GM19468 (cell line): ENCODE data around the gene JPH4.

ENCODE experiments used
- ATAC-seq: cut with Tn5 transposase; IDR thresholded peaks from one replicate; pipeline ENCODE4 v1.9.1; 2021; ENCODE audit warnings: mild to moderate bottlenecking, moderate library complexity, moderate number of reproducible peaks; ENCODE audit not compliant: unreplicated experiment; ENCODE audit errors: extremely low read depth

Gene JPH4

DNA sequence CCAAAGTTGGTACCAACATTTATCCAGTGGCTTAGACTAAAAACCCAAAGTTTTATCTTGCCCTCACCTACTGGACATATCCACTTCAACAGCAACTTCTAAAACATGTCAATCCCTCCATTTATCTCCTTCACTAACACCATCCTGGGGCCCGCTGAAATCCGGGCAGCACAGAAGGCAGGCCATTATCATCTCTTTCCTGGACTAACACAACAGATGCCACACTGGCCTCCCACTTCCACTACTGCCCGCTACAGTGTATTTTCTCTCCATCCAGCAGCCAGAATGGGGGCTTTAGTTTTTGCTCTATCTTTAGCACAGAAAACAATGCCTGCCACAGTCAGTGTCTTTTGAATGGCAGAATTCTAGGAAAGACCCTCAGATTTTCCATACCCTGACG is 42.6 kb downstream of the JPH4 start:
- no peak for ATAC-seq

- ATAC-seq: no peak
These were observed 44.7 kb downstream of the JPH4 start for GRCh38 chr14:23533652-23534435.

DNA sequence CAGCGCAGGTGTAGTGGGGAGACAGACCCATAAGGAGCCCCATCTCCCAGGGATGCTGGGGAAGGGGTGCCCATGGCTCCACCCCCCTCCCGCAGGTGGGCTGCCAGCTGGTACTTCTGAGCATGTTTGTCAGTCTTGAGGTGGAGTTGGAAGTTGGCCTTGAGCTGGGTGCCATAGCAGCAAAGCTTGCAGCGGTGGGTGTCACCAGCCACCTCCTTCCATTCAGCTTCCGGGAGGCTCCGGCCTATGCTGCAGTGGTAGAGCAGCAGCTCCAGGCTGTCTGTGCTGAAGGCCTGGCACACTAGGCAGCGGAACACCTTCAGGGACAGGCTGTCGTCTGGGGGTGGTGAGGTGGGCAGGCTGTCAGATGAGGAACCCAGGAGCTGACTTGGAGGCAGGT is 45.9 kb downstream of the JPH4 start:
- ATAC-seq: no peak

DNA sequence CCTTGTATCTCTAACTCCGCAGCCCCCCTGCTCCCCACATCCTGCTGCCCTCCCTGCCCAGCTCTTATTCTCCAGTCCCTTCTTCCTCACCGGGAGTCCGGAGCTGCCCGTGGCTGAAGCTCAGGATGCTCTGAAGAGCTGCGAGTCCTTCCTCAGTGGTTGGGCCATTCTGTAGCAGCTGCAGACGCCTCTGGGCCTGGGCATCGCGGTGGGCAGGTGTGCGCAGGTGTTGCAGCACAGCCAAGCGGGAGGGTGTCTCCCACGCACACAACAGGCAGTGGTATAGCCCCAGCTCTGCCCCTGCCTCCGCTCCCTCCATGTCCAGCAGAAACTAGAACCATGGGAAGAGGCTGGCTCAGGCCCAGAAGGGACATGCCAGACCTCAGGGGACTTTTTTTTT is 47.2 kb downstream of the JPH4 start:
- ATAC-seq: no peak

DNA sequence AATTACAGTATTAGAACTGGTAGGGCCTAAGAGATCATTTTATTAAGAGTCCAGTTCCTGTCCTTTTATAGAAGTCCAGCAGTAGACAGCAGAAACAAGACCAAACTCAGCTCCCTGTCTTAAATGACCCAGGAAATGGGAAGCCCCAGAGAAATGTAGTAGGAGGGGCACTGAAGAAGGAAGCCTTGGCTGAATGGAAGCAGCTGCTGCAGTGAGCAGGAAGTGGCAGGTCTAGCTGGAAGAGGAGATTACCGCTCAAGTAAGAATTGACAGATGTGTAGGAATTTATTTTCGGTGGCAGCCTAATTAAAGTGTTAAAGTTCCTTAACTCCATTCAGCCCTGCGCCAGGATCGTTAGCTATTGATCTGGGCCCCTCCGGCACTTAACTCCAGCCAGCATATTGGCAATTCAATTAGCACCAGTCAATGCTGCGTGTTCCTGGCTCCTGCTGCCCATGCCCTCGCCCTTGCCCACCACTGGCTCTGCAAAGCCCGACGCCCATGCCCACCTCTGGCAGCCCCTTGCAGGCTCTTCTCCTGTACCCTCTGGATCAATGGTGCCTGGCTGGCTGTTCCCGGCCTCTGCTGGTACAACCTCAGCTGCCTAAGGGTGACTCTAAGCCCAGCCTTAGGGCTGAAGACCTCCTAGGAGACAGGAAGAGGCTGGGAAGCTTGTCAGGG is 48.1 kb downstream of the JPH4 start:
- no peak for ATAC-seq

- ATAC-seq: no peak
These were observed 49.6 kb downstream of the JPH4 start for GRCh38 chr14:23529016-23529415.

DNA sequence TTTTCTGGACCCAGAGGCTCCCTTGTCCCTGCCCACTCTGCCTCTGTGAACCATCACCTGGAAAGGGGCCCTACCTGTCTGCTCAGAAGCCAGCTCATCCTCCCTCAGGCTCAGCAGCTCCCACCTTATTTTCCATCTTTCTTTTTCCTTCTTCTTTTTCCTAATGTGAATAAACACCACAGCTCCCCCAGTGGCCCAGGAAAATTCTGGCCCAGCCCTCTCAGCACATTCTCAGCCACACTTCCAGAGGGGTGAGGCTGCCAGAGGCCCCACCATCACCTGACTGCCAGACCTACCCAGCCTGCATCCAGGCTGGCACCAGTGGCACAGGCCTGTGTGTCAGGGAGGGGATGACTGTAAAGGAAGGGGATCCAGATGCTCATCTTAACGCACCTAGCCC is 50.0 kb downstream of the JPH4 start:
- ATAC-seq: no peak

DNA sequence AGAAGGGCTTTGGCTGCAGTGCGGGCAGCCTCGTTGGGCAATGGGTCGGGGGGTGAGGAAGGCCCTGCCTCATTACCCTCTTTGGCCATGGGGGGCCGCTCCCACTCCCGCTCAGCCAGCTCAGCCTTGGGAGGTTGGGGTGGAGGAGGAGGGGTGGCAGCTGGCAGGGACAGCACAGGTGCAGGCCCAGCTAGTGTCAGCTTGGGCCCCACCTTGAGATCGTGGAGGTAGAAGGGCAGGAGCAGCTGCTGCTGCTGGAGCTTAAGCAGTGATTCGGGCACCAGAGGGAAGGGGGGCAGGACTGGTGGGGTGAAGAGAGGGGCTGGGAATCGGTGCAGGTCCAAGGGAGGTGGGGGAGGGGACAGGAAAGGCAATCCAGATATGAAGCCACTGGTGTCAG is 53.0 kb downstream of the JPH4 start:
- no peak for ATAC-seq

DNA sequence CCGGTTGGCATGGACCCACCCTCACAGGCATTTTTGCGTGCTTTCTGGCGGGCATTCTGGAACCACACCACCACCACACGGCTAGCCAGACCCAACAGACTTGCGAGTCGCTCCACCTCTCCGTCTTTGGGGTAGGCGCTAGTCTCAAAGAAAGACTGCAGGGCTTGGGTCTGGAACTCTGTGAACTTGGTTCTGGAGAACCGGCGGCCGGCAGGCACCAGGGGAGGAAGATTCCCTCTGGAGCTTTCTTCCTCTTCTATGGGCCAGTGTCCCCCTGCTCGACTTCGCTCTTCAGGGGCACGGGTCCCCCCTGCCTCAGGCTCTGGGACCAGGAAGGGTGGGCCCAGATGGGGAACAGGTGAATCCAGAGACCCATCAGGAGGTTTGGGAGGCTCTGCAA is 53.6 kb downstream of the JPH4 start:
- ATAC-seq: no peak

GRCh38 chr14:23523229-23524016 is 55.2 kb downstream of the JPH4 start:
- no peak for ATAC-seq

DNA sequence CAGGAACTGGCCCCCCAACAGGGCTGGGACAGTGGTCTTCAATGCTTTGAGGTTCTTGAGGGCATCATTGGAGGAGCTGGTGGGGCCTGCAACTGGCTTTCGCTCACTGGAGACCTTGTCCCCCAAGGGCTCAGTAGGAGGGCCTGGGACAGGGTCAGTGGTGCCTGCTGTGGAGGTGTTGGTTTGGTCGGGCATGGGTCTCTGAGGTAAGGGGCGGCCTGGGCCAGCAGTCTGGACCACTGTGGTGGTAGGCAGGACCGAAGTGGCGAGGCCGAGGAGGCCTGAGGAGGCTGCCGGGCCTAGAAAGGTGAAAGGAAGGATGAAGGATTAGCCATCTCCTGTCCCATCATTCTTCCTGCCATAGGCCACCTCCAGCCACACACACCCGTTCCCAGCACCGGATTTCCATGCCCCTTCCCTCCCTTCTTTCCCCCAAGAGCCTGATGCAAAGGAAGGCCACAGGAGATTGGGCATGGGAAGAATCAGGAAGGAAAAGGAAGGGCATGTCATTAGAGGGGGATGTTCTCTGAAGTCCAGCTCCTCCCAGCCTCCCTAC is 55.9 kb downstream of the JPH4 start:
- no peak for ATAC-seq

- no peak for ATAC-seq
These were observed 56.6 kb downstream of the JPH4 start for GRCh38 chr14:23521785-23522640.

DNA sequence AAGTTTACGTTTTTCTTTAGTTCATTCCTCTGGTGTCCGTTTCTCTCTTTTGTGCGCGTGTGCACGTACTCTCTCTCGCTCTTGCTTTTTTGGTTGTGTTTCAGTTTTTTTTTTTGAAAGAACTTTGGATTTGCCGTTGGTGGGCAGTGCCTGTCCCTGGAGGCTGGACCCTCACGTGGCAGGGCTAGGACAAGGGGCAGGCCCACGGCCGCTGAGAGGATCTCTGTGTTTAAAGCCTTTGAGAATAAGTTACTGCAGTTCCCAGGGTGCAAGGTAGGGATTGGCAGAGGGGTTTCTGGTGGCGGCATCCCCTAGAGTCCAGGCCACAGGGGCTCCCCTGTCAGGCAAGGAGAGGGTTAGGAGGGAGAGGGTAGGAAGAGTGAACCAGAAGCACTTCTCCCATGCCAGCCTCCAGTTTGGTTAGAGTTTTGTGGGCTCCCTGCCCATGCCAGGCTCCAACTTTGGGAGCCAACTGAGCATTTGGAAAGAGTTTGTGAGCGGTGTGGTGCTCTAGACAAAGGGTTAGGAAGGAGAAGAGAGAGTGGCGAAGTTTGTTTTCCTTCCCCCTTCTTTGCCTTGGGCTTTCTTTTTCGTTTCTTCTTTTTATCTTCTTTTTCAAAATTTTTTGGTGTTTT is 57.6 kb downstream of the JPH4 start:
- no peak for ATAC-seq

GRCh38 chr14:23518709-23519108 is 59.9 kb downstream of the JPH4 start:
- ATAC-seq: no peak
